Smooth muscle cell (in vitro differentiated cells): Measurements from ENCODE around the gene OCIAD1. TPM values are rescaled to one million over a fixed set of nuclear protein-coding genes. Genes with fewer than 3 reads are reported as not detected.
A peak's percentile ranks its signal among the peaks of the same experiment; 100 is the strongest.
"Not testable (repeated sequence)": the region's sequence is repeated elsewhere in the genome, so short reads cannot be mapped to it uniquely, and the experiment has no call there.

Source experiments
- DNase-seq: peaks from one replicate; lab custom pipeline; 2025; ENCODE audit not compliant: unreplicated experiment; lab: John Stamatoyannopoulos, UW
- H2AFZ ChIP-seq: fragments of 200-600 bp; sonication (generic); 2 replicates; pipeline ENCODE4 v1.6.0; 2016; ENCODE audit warnings: antibody characterized with exemption, low read depth, mild to moderate bottlenecking
- H3F3A ChIP-seq: fragments of 200-600 bp; sonication (generic); 2 replicates; pipeline ENCODE4 v1.6.0; 2017; ENCODE audit warnings: antibody characterized with exemption, low read depth
- H3K27ac ChIP-seq: fragments of 200-600 bp; sonication (generic); 2 replicates; pipeline ENCODE4 v1.5.1; 2016; ENCODE audit warnings: low read depth, mild to moderate bottlenecking
- H3K27me3 ChIP-seq: fragments of 200-600 bp; sonication (generic); 2 replicates; pipeline ENCODE4 v1.6.1; 2016; ENCODE audit warnings: low read depth, mild to moderate bottlenecking
- H3K36me3 ChIP-seq: fragments of 200-600 bp; sonication (generic); 2 replicates; pipeline ENCODE4 v1.5.1; 2016; ENCODE audit warnings: low read depth
- H3K4me1 ChIP-seq: fragments of 200-600 bp; sonication (generic); 2 replicates; pipeline ENCODE4 v1.5.1; 2016; ENCODE audit warnings: low read depth
- H3K4me2 ChIP-seq: fragments of 200-600 bp; sonication (generic); 2 replicates; pipeline ENCODE4 v1.6.0; 2016; ENCODE audit warnings: mild to moderate bottlenecking
- H3K4me3 ChIP-seq: fragments of 200-600 bp; sonication (generic); 2 replicates; pipeline ENCODE4 v1.5.1; 2016; ENCODE audit warnings: mild to moderate bottlenecking
- H3K79me2 ChIP-seq: fragments of 200-600 bp; sonication (generic); 2 replicates; pipeline ENCODE4 v1.6.0; 2016; ENCODE audit warnings: low read depth, mild to moderate bottlenecking
- H3K9ac ChIP-seq: fragments of 200-600 bp; sonication (generic); 2 replicates; pipeline ENCODE4 v1.6.0; 2016; ENCODE audit warnings: low read depth
- H3K9me3 ChIP-seq: fragments of 200-600 bp; sonication (generic); replicated peaks from 2 replicates; pipeline ENCODE4 v1.5.1; 2016; ENCODE audit warnings: low read depth
- H4K20me1 ChIP-seq: fragments of 200-600 bp; sonication (generic); 2 replicates; pipeline ENCODE4 v1.6.0; 2016; ENCODE audit warnings: low read depth
- WGBS: methylation state at CpG from one replicate; pipeline ENCODE4 v1.1.7; 2016; ENCODE audit warnings: low lambda C conversion rate; 5-methylcytosine and 5-hydroxymethylcytosine counted together
- polyA plus RNA-seq: library from polyadenylated mRNA; unstranded; fragments of >200 nt; fragmentation: Nextera tagmentation; extraction: Ambion mirVana; gene quantifications from 2 replicates; pipeline ENCODE4 v1.2.1, GENCODE V29; 2016
- total RNA-seq: library from RNA; depleted of rRNA; stranded (reverse); fragments of >200 nt; gene quantifications from 2 replicates; pipeline ENCODE4 v1.2.3, GENCODE V29; 2014
- TF ChIP-seq, protein P1 (sequence below): fragments of 200-600 bp; sonication (generic); IDR thresholded peaks from 2 replicates; pipeline ENCODE4 v1.5.1; 2017; ENCODE audit warnings: borderline replicate concordance, mild to moderate bottlenecking, antibody characterized with exemption; ENCODE audit not compliant: insufficient read depth, poor library complexity, severe bottlenecking

Gene OCIAD1
- total and polyA plus RNA-seq, 2 experiments from 2014 or later = 130 to 196 TPM

DNA sequence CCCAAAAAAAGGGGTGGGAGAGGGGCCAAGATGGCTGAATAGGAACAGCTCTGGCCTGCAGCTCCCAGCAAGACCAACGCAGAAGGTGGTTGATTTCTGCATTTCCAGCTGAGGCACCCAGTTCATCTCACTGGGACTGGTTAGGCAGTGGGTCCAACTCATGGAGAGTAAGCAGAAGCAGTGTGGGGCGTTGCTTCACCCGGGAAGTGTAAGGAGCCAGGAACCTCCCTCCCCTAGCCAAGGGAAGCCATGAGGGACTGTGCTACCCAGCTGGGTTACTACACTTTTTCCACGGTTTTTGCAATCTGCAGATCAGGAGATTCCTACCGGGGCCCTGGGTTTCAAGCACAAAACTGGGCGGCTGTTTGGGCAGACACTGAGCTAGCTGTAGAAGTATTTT is 13.9 kb upstream of the OCIAD1 start:
- Histone ChIP-seq H3K9me3 (no peaks in the 10 kb centered on the region), H3K9ac (no peak overlapping the region), H3K4me2 (no peak overlapping the region), H3K36me3 (no peaks in the 10 kb centered on the region), H3K79me2 (no peaks in the 10 kb centered on the region), H3K4me1 (peaks cover 3% of the 10 kb centered on the region), H3F3A (no peaks in the 10 kb centered on the region), H3K27me3 (no peaks in the 10 kb centered on the region), H3K4me3 (no peak overlapping the region), H4K20me1 (no peaks in the 10 kb centered on the region), H3K27ac (no peak overlapping the region), H2AFZ (no peak overlapping the region)
- WGBS = 89% methylated on average over 6 of the region's 6 CpGs
- TF ChIP-seq, protein P1, sequence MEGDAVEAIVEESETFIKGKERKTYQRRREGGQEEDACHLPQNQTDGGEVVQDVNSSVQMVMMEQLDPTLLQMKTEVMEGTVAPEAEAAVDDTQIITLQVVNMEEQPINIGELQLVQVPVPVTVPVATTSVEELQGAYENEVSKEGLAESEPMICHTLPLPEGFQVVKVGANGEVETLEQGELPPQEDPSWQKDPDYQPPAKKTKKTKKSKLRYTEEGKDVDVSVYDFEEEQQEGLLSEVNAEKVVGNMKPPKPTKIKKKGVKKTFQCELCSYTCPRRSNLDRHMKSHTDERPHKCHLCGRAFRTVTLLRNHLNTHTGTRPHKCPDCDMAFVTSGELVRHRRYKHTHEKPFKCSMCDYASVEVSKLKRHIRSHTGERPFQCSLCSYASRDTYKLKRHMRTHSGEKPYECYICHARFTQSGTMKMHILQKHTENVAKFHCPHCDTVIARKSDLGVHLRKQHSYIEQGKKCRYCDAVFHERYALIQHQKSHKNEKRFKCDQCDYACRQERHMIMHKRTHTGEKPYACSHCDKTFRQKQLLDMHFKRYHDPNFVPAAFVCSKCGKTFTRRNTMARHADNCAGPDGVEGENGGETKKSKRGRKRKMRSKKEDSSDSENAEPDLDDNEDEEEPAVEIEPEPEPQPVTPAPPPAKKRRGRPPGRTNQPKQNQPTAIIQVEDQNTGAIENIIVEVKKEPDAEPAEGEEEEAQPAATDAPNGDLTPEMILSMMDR = no peak
- DNase-seq = no peak

DNA sequence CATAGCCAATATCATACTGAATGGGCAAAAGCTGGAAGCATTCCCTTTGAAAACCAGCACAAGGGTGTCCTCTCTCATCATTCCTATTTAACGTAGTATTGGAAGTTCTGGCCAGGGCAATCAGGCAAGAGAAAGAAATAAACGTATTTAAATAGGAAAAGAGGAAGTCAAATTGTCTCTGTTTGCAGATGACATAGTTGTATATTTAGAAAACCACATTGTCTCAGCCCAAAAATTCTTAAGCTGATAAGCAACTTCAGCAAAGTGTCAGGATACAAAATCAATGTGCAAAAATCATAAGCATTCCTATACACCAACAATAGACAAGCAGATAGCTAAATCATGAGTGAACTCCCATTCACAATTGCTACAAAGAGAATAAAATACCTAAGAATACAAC is 9.5 kb upstream of the OCIAD1 start:
- 74% methylated on average over 2 of the region's 2 CpGs for WGBS
- H3K27ac ChIP-seq, H3K4me1 ChIP-seq, H3K9ac ChIP-seq, H3F3A ChIP-seq, H4K20me1 ChIP-seq, H3K27me3 ChIP-seq, H3K36me3 ChIP-seq, DNase-seq, H3K4me2 ChIP-seq, H3K79me2 ChIP-seq, H2AFZ ChIP-seq, H3K9me3 ChIP-seq, H3K4me3 ChIP-seq: not testable (repeated sequence)

DNA sequence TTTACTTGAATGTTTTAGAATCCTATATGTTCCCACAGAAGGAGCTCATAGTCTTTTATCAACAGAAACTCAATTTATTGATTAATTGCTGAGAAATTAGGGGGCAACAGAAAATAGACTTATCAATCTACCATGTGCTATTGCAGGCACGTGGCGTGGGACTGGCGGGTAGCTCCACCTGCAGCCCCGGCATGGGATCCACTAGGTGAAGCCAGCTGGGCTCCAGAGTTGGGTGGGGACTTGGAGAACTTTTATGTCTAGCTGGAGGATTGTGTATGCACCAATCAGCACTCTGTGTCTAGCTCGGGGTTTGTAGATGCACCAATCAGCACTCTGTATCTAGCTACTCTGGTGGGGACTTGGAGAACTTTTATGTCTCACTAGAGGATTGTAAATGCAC is 3.3 kb upstream of the OCIAD1 start:
- Histone ChIP-seq H3K4me2 (no peak overlapping the region), H3K79me2 (peaks cover 16% of the 10 kb centered on the region), H3K4me1 (peaks cover 11% of the 10 kb centered on the region), H4K20me1 (no peaks in the 10 kb centered on the region), H3K9me3 (no peaks in the 10 kb centered on the region), H3F3A (no peaks in the 10 kb centered on the region), H3K9ac (no peak overlapping the region), H2AFZ (no peak overlapping the region), H3K27ac (no peak overlapping the region), H3K27me3 (no peaks in the 10 kb centered on the region), H3K36me3 (no peaks in the 10 kb centered on the region), H3K4me3 (no peak overlapping the region)
- 97% methylated on average over 5 of the region's 5 CpGs for WGBS
- TF ChIP-seq, protein P1 = no peak
- DNase-seq = no peak

DNA sequence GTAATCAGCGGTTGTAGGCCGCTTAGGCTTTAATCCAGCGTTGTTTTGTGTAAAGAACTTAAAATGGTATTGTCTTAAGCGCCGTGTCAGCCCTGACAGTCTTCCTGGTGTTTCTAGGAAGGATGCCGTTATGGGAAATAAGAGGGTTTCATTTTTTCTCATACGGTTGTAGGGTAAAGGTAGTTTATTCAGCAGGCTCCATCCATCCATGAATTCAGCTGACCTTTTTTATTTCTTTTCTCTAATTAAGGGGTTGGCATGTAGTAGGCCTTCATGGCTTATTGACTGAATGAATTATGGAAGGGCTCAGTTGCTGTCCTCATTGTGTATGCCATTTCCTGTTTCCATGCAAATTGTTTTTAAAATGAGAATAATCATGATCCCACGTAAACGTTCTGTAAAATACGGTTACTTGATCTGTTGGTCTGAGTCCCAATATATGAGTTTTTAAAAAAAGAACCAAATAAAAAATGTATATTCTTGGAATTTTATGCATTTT is 693 bp downstream of the OCIAD1 start:
- Histone ChIP-seq H3K4me2 (peak overlapping the region; percentile 99), H3K9me3 (no peaks in the 10 kb centered on the region), H3K36me3 (peaks cover 20% of the 10 kb centered on the region), H3K9ac (peak overlapping the region; percentile 99), H3K27ac (peak overlapping the region; percentile 96), H3K27me3 (no peaks in the 10 kb centered on the region), H3K79me2 (peaks cover 55% of the 10 kb centered on the region), H3K4me1 (peaks cover 19% of the 10 kb centered on the region), H2AFZ (peak overlapping the region; percentile 95), H3F3A (no peaks in the 10 kb centered on the region), H3K4me3 (peak overlapping the region; percentile 93), H4K20me1 (peaks cover 4% of the 10 kb centered on the region)
- TF ChIP-seq, protein P1 = no peak
- WGBS = under 1% methylated on average over 10 of the region's 10 CpGs
- no peak for DNase-seq
